H1 (cell line): Measurements from ENCODE around the gene TRIM32. TPM values are rescaled to one million over a fixed set of nuclear protein-coding genes. Genes with fewer than 3 reads are reported as not detected.

Experiments
- CTCF ChIA-PET: fragments of 300-600 bp; sonication (Branson Sonifier 250); formaldehyde crosslinking; loops from one replicate; lab custom pipeline; 2021; ENCODE audit not compliant: partially characterized antibody; lab: Charles Lee
- POLR2A ChIA-PET: fragments of 300-600 bp; sonication (Branson Sonifier 250); formaldehyde crosslinking; loops from one replicate; lab custom pipeline; 2021; ENCODE audit warnings: inconsistent platforms; ENCODE audit not compliant: partially characterized antibody; lab: Charles Lee
- DNase-seq, 2 experiments: peaks; one replicate each; pipeline versions ENCODE4 v3.0.0 to v3.0.0-alpha.2; 2010 to 2022; ENCODE audit warnings: low spot score in 2 of 2, low read depth in 1 of 2, mixed read lengths in 1 of 2
- FAIRE-seq: peaks from 2 replicates; lab custom pipeline; 2011; peaks lifted over from hg19 to GRCh38; lab: Jason Lieb, UNC
- H2AFZ ChIP-seq: 2 replicates; pipeline ENCODE4 v1.8.1; 2012; ENCODE audit warnings: low read length, inconsistent platforms
- H2AK5ac ChIP-seq: 2 replicates; pipeline ENCODE4 v1.6.1; 2013; ENCODE audit warnings: low read depth, low read length
- H2BK120ac ChIP-seq: replicated peaks from 2 replicates; pipeline ENCODE3; 2013; ENCODE audit warnings: low read depth, low read length, inconsistent platforms
- H2BK12ac ChIP-seq: 2 replicates; pipeline ENCODE4 v1.6.1; 2013; ENCODE audit warnings: low read depth, low read length
- H2BK15ac ChIP-seq: 2 replicates; pipeline ENCODE4 v1.6.1; 2013; ENCODE audit warnings: low read length
- H2BK20ac ChIP-seq: 2 replicates; pipeline ENCODE4 v1.6.1; 2013; ENCODE audit warnings: low read length
- H2BK5ac ChIP-seq: 2 replicates; pipeline ENCODE4 v1.6.1; 2013; ENCODE audit warnings: low read depth, low read length
- H3K14ac ChIP-seq: 2 replicates; pipeline ENCODE4 v1.6.1; 2013; ENCODE audit warnings: inconsistent platforms; ENCODE audit not compliant: insufficient read length
- H3K18ac ChIP-seq: 2 replicates; pipeline ENCODE4 v1.6.1; 2013; ENCODE audit warnings: low read length; ENCODE audit errors: extremely low read depth
- H3K23ac ChIP-seq: 2 replicates; pipeline ENCODE4 v1.6.1; 2013; ENCODE audit warnings: inconsistent platforms; ENCODE audit not compliant: insufficient read length
- H3K23me2 ChIP-seq: 2 replicates; pipeline ENCODE4 v1.6.1; 2013; ENCODE audit warnings: low read depth, low read length
- H3K27ac ChIP-seq: 2 replicates; pipeline ENCODE4 v1.6.1; 2011; ENCODE audit warnings: low read depth, low read length, inconsistent platforms
- H3K27me3 ChIP-seq, 4 experiments: replicated peaks in 1 of 4; 1 replicate in 1 of 4; 2 replicates in 3 of 4; pipeline versions ENCODE4 v1.6.1 to v1.8.1; 2011 to 2013; ENCODE audit warnings: low read length in 3 of 4, mild to moderate bottlenecking in 3 of 4, inconsistent platforms in 2 of 4, mixed read lengths in 2 of 4, moderate library complexity in 1 of 4; ENCODE audit not compliant: control insufficient read depth in 3 of 4, insufficient read depth in 3 of 4; ENCODE audit errors: extremely low read depth in 1 of 4
- H3K36me3 ChIP-seq, 4 experiments: 2 replicates each; pipeline versions ENCODE4 v1.6.1 to v1.8.1; 2011 to 2013; ENCODE audit warnings: mild to moderate bottlenecking in 4 of 4, low read length in 3 of 4, moderate library complexity in 2 of 4, control low read depth in 1 of 4, inconsistent platforms in 1 of 4; ENCODE audit not compliant: insufficient read depth in 4 of 4, control insufficient read depth in 2 of 4
- H3K4ac ChIP-seq: replicated peaks from 2 replicates; pipeline ENCODE3; 2013; ENCODE audit warnings: low read length, low read depth, mixed read lengths, inconsistent platforms; ENCODE audit not compliant: insufficient read length
- H3K4me1 ChIP-seq, 4 experiments: replicated peaks in 1 of 4; 1 replicate in 1 of 4; 2 replicates in 3 of 4; pipeline versions ENCODE4 v1.6.1 to v1.8.1; 2011 to 2013; ENCODE audit warnings: low read length in 3 of 4, inconsistent platforms in 2 of 4, mixed read lengths in 1 of 4; ENCODE audit not compliant: insufficient read depth in 4 of 4, control insufficient read depth in 3 of 4
- H3K4me2 ChIP-seq, 2 experiments: 2 replicates each; pipeline versions ENCODE4 v1.6.1 to v1.8.1; 2011 to 2013; ENCODE audit warnings: low read depth in 2 of 2, low read length in 2 of 2, control low read depth in 1 of 2, inconsistent platforms in 1 of 2, mild to moderate bottlenecking in 1 of 2; ENCODE audit not compliant: insufficient read depth in 1 of 2
- H3K4me3 ChIP-seq, 4 experiments: fragments of 200-600, 300-600 bp in 1 of 4; sonication (generic), shearing (Covaris generic), sonication (Bioruptor Twin) in 1 of 4; 2 replicates each; pipeline versions ENCODE4 v1.5.1 to v1.8.1; 2011 to 2016; ENCODE audit warnings: low read length in 4 of 4, low read depth in 3 of 4, control low read depth in 2 of 4, inconsistent platforms in 2 of 4, mild to moderate bottlenecking in 2 of 4, mixed read lengths in 1 of 4, moderate library complexity in 1 of 4; ENCODE audit not compliant: insufficient read depth in 2 of 4; ENCODE audit errors: extremely low read depth in 1 of 4
- H3K56ac ChIP-seq: replicated peaks from 2 replicates; pipeline ENCODE3; 2013; ENCODE audit warnings: low read depth, mild to moderate bottlenecking, mixed read lengths, low read length, inconsistent platforms; ENCODE audit not compliant: insufficient read length
- H3K79me1 ChIP-seq: 2 replicates; pipeline ENCODE4 v1.6.1; 2013; ENCODE audit warnings: low read depth, low read length, control low read depth
- H3K79me2 ChIP-seq, 2 experiments: 2 replicates each; pipeline versions ENCODE4 v1.6.1 to v1.8.1; 2012 to 2013; ENCODE audit warnings: low read length in 2 of 2, mild to moderate bottlenecking in 2 of 2, inconsistent platforms in 1 of 2; ENCODE audit not compliant: insufficient read depth in 2 of 2, control insufficient read depth in 1 of 2
- H3K9ac ChIP-seq, 4 experiments: replicated peaks in 1 of 4; 1 replicate in 1 of 4; 2 replicates in 3 of 4; pipeline versions ENCODE4 v1.6.1 to v1.8.1; 2011 to 2013; ENCODE audit warnings: low read depth in 3 of 4, low read length in 3 of 4, control low read depth in 2 of 4, mild to moderate bottlenecking in 2 of 4, moderate library complexity in 2 of 4, inconsistent platforms in 1 of 4; ENCODE audit errors: extremely low read depth in 1 of 4
- H3K9me3 ChIP-seq, 2 experiments: 2 replicates each; pipeline versions ENCODE4 v1.6.1 to v1.8.1; 2012 to 2013; ENCODE audit warnings: mild to moderate bottlenecking in 2 of 2, moderate library complexity in 2 of 2, control low read depth in 1 of 2, inconsistent platforms in 1 of 2, low read depth in 1 of 2, low read length in 1 of 2, mixed read lengths in 1 of 2; ENCODE audit not compliant: insufficient read depth in 2 of 2
- H4K20me1 ChIP-seq, 2 experiments: replicated peaks in 1 of 2; 2 replicates each; pipeline versions ENCODE3 to v1.8.1; 2011 to 2013; ENCODE audit warnings: inconsistent platforms in 2 of 2, low read length in 2 of 2, mild to moderate bottlenecking in 1 of 2; ENCODE audit not compliant: insufficient read depth in 2 of 2, control insufficient read depth in 1 of 2
- H4K5ac ChIP-seq: 2 replicates; pipeline ENCODE4 v1.6.1; 2013; ENCODE audit warnings: low read length, low read depth, mixed read lengths, inconsistent platforms; ENCODE audit not compliant: insufficient read length
- H4K8ac ChIP-seq: 2 replicates; pipeline ENCODE4 v1.8.0; 2013; ENCODE audit warnings: mild to moderate bottlenecking, moderate library complexity, low read length, inconsistent platforms; ENCODE audit not compliant: insufficient read depth; ENCODE audit errors: extremely low read depth
- H4K91ac ChIP-seq: replicated peaks from 2 replicates; pipeline ENCODE3; 2013; ENCODE audit warnings: low read length, mixed read lengths, inconsistent platforms; ENCODE audit not compliant: insufficient read length
- ASH2L ChIP-seq: fragments of 200-600, 300-600 bp; sonication (generic); IDR thresholded peaks from one replicate; pipeline ENCODE4 v1.7.1; 2017; ENCODE audit warnings: low read length
- ATF2 ChIP-seq: IDR thresholded peaks from 2 replicates; pipeline ENCODE4 v1.6.1; 2012; ENCODE audit warnings: low read length, inconsistent platforms
- ATF3 ChIP-seq: IDR thresholded peaks from 2 replicates; pipeline ENCODE4 v1.6.1; 2011; ENCODE audit warnings: low read depth, mild to moderate bottlenecking, low read length; ENCODE audit not compliant: insufficient read depth
- BCL11A ChIP-seq, 2 experiments: IDR thresholded peaks; one replicate each; pipeline ENCODE4 v1.6.1; 2011; ENCODE audit warnings: low read depth in 2 of 2, low read length in 2 of 2, mild to moderate bottlenecking in 2 of 2
- FOSL1 ChIP-seq: IDR thresholded peaks from 2 replicates; pipeline ENCODE4 v1.6.1; 2011; ENCODE audit warnings: mild to moderate bottlenecking, low read depth, low read length, moderate library complexity; ENCODE audit not compliant: insufficient read depth
- GTF2F1 ChIP-seq: IDR thresholded peaks from 2 replicates; pipeline ENCODE4 v1.6.1; 2012; ENCODE audit warnings: low read depth, low read length, improper control_type of control experiment, borderline replicate concordance
- NANOG ChIP-seq: IDR thresholded peaks from 2 replicates; pipeline ENCODE4 v1.6.1; 2011; ENCODE audit warnings: low read length, low read depth, mild to moderate bottlenecking, inconsistent platforms; ENCODE audit not compliant: insufficient read depth, poor library complexity, severe bottlenecking
- PHF8 ChIP-seq: fragments of 200-600 bp; sonication (generic); conservative IDR thresholded peaks from 2 replicates; pipeline ENCODE4 v1.7.1; 2012; ENCODE audit warnings: low read depth, mild to moderate bottlenecking, inconsistent platforms, low read length, moderate library complexity
- SIX5 ChIP-seq: IDR thresholded peaks from 2 replicates; pipeline ENCODE4 v1.6.1; 2011; ENCODE audit warnings: mild to moderate bottlenecking, low read depth, low read length
- SP1 ChIP-seq: IDR thresholded peaks from 2 replicates; pipeline ENCODE4 v1.6.1; 2011; ENCODE audit warnings: low read depth, low read length
- TAF1 ChIP-seq: IDR thresholded peaks from 2 replicates; pipeline ENCODE4 v1.6.1; 2011; ENCODE audit warnings: mild to moderate bottlenecking, low read depth, low read length
- TBP ChIP-seq: IDR thresholded peaks from 2 replicates; pipeline ENCODE4 v1.6.1; 2011; ENCODE audit warnings: low read depth, low read length, improper control_type of control experiment
- WGBS, 2 experiments: shearing (Covaris generic) in 1 of 2; methylation state at CpG; one replicate each; pipeline versions ENCODE4 v1.1.6 to v1.1.7; 2013 to 2015; ENCODE audit warnings: low lambda C conversion rate in 2 of 2, mixed read lengths in 2 of 2, inconsistent platforms in 1 of 2, low coverage in 1 of 2, missing lambda C conversion rate in 1 of 2; ENCODE audit not compliant: insufficient replicate concordance in 2 of 2, insufficient coverage in 1 of 2, insufficient read length in 1 of 2; ENCODE audit errors: extremely low coverage in 1 of 2, missing lambda C conversion rate in 1 of 2; 5-methylcytosine and 5-hydroxymethylcytosine counted together
- polyA plus RNA-seq, 7 experiments: library from polyadenylated mRNA; depleted of rRNA in 3 of 7; stranded (reverse) in 5 of 7; unstranded in 2 of 7; fragments of >200 nt in 5 of 7; fragments of 200-250 nt in 2 of 7; gene quantifications; 1 replicate in 5 of 7; 2 replicates in 1 of 7; 4 replicates in 1 of 7; pipeline versions ENCODE4 v1.2.1 to v1.2.3, GENCODE V29; 2011 to 2013; ENCODE audit warnings: missing spikeins in 2 of 7, mixed read lengths in 2 of 7
- total RNA-seq: library from RNA; stranded (reverse); fragmentation: NEBNext Ultra II Directional; extraction: Animal tissue kit (Norgen Biotek cat#: 25700); gene quantifications from 2 replicates; pipeline ENCODE4 v1.2.1, GENCODE V29; 2021

TRIM32 gene
- total and polyA plus RNA-seq, 2 of the 8 experiments (the other 6 are each of a cell fraction or from before 2014, with no cell fraction given), result 10.5 to 17.3 TPM

GRCh38 chr9:116663581-116663980 lies 23.5 kb upstream of the TRIM32 start:
- no peaks in the 10 kb centered on the region; the same call in 1 of the 2 replicates for H3K23me2 ChIP-seq
- H3K18ac ChIP-seq, result no peak overlapping the region
- H3K36me3 ChIP-seq, result no peaks in the 10 kb centered on the region
- no peak overlapping the region for H3K4ac ChIP-seq
- H4K5ac ChIP-seq, result no peak overlapping the region
- no peak overlapping the region for H2BK20ac ChIP-seq
- H3K56ac ChIP-seq, result no peak overlapping the region
- no peaks in the 10 kb centered on the region for H4K20me1 ChIP-seq
- H2BK12ac ChIP-seq, result no peak overlapping the region
- no peak overlapping the region for H2BK15ac ChIP-seq
- no peak overlapping the region for H3K4me3 ChIP-seq
- DNase-seq, result no peak
- no peak overlapping the region for H3K14ac ChIP-seq
- no peaks in the 10 kb centered on the region for H3K79me2 ChIP-seq
- H3K27ac ChIP-seq, result no peak overlapping the region
- WGBS, 2 experiments, result 96% methylated on average over 1 of the region's 1 CpG; no CpG with 5 or more reads in 1 of the 2 experiments
- H2AFZ ChIP-seq, result no peak overlapping the region
- H2AK5ac ChIP-seq, result no peak overlapping the region
- no peak overlapping the region for H4K91ac ChIP-seq
- H4K8ac ChIP-seq, result no peak overlapping the region
- H2BK120ac ChIP-seq, result no peak overlapping the region
- POLR2A ChIA-PET, result interaction anchor here (0.9 kb wide), 1 partner anchor 13 kb away, joined by 3 read pairs; no protein-coding TSS in a partner anchor
- FAIRE-seq, result no peak
- no peak overlapping the region for H3K4me2 ChIP-seq
- CTCF ChIA-PET, result interaction anchor here (0.6 to 3.3 kb wide), 4 partner anchors 37 to 834 kb away, joined by 3 to 29 read pairs (median 4); no protein-coding TSS in a partner anchor
- H3K9ac ChIP-seq, result no peak overlapping the region; a peak in 1 of 7 replicates
- no peaks in the 10 kb centered on the region for H3K4me1 ChIP-seq
- H3K9me3 ChIP-seq, result no peaks in the 10 kb centered on the region
- no peak overlapping the region for H3K23ac ChIP-seq
- H3K79me1 ChIP-seq, result no peaks in the 10 kb centered on the region
- H2BK5ac ChIP-seq, result no peak overlapping the region
- H3K27me3 ChIP-seq, result no peaks in the 10 kb centered on the region
- no peak for TF ChIP-seq TAF1
- TF ChIP-seq ATF3, result no peak
- TF ChIP-seq NANOG, result no peak
- TF ChIP-seq TBP, result no peak
- TF ChIP-seq SP1, result no peak
- TF ChIP-seq SIX5, result no peak
- no peak for TF ChIP-seq PHF8
- no peak for TF ChIP-seq GTF2F1
- no peak for TF ChIP-seq FOSL1
- TF ChIP-seq ASH2L, result no peak
- TF ChIP-seq BCL11A (IDR thresholded peaks at IDR 0.05; ENCODE audit: low read depth in 2 of 2, low read length in 2 of 2), result no peak
- no peak for TF ChIP-seq ATF2
